Head of caudate nucleus (tissue), 42 donors: ENCODE measurements around the gene SLC35G3.
A peak's percentile ranks its signal among the peaks of the same experiment; 100 is the strongest.
"Not testable (repeated sequence)": the region's sequence is repeated elsewhere in the genome, so short reads cannot be mapped to it uniquely, and the experiment has no call there.

Experiments used
- DNase-seq, 42 donors: peaks; one replicate each; pipeline versions ENCODE4 v3.0.0 to v3.0.0-alpha.2; 2020 to 2021; ENCODE audit warnings: mixed read lengths in 7 of 42
- intact Hi-C: fragments of 100-400 bp; cut with DNase I; formaldehyde crosslinking; loops from one replicate; pipeline ENCODE4 v1.15.0; 2022

The SLC35G3 gene

GRCh38 chr17:35214192-35214591 lies 20.0 kb upstream of the SLC35G3 start:
- no peak for DNase-seq
- intact Hi-C loops: no loop called here

- no peak for DNase-seq
- intact Hi-C loops: no loop called here
Measured at GRCh38 chr17:35213412-35213940, 19.3 kb upstream of the SLC35G3 start.

GRCh38 chr17:35212668-35213067 lies 18.5 kb upstream of the SLC35G3 start:
- intact Hi-C loops: no loop called here
- DNase-seq: no peak

- intact Hi-C loops: no loop called here
- DNase-seq: no peak
Measured at GRCh38 chr17:35210741-35211140, 16.5 kb upstream of the SLC35G3 start.

- DNase-seq, intact Hi-C loops: not testable (repeated sequence)
Measured at GRCh38 chr17:35202582-35202981, 8.4 kb upstream of the SLC35G3 start.

- DNase-seq, intact Hi-C loops: not testable (repeated sequence)
Measured at GRCh38 chr17:35195062-35195461, 869 bp upstream of the SLC35G3 start.

GRCh38 chr17:35192708-35193107 lies 1.5 kb downstream of the SLC35G3 start:
- intact Hi-C loops: no loop called here
- peak in 1 of 42 donors; percentile 10 for DNase-seq

GRCh38 chr17:35191001-35191695 lies 3.0 kb downstream of the SLC35G3 start:
- intact Hi-C loops: no loop called here
- DNase-seq: no peak

- DNase-seq: no peak
- intact Hi-C loops: no loop called here
Measured at GRCh38 chr17:35189291-35189690, 4.9 kb downstream of the SLC35G3 start.

GRCh38 chr17:35188111-35188510 lies 6.1 kb downstream of the SLC35G3 start:
- no peak for DNase-seq
- intact Hi-C loops: no loop called here

- DNase-seq: no peak
- intact Hi-C loops: no loop called here
Measured at GRCh38 chr17:35187481-35187880, 6.7 kb downstream of the SLC35G3 start.

- peak in 1 of 42 donors; percentile 10 for DNase-seq
- intact Hi-C loops: no loop called here
Measured at GRCh38 chr17:35185849-35186248, 8.3 kb downstream of the SLC35G3 start.

GRCh38 chr17:35184274-35184673 lies 9.9 kb downstream of the SLC35G3 start:
- intact Hi-C loops: no loop called here

GRCh38 chr17:35183332-35183731 lies 10.9 kb downstream of the SLC35G3 start:
- peak in 1 of 42 donors; percentile 27 for DNase-seq

More at GRCh38 chr17:35184274-35184673, 9.9 kb downstream of the SLC35G3 start:
- DNase-seq: no peak

GRCh38 chr17:35179379-35179778 lies 14.8 kb downstream of the SLC35G3 start:
- intact Hi-C loops, DNase-seq: not testable (repeated sequence)

More at GRCh38 chr17:35183332-35183731, 10.9 kb downstream of the SLC35G3 start:
- intact Hi-C loops: no loop called here

- intact Hi-C loops: no loop called here
- peak in 2 of 42 donors; percentile 10 to 31 for DNase-seq
Measured at GRCh38 chr17:35176897-35177296, 17.3 kb downstream of the SLC35G3 start.

- intact Hi-C loops: no loop called here
- peak in 1 of 42 donors; percentile 33 for DNase-seq
Measured at GRCh38 chr17:35175638-35176415, 18.4 kb downstream of the SLC35G3 start.

GRCh38 chr17:35174835-35175334 lies 19.3 kb downstream of the SLC35G3 start:
- DNase-seq: no peak
- intact Hi-C loops: no loop called here

GRCh38 chr17:35172321-35172720 lies 21.9 kb downstream of the SLC35G3 start:
- intact Hi-C loops, DNase-seq: not testable (repeated sequence)

GRCh38 chr17:35171834-35172233 lies 22.4 kb downstream of the SLC35G3 start:
- intact Hi-C loops: no loop called here

More at GRCh38 chr17:35171834-35172233, 22.4 kb downstream of the SLC35G3 start:
- no peak for DNase-seq
